SIG-M5 treated with dmso at 0.1 percent for 504 hours (cell line): ENCODE results near the gene OLFM2.
"Not testable (repeated sequence)": the region's sequence is repeated elsewhere in the genome, so short reads cannot be mapped to it uniquely, and the experiment has no call there.

Experiments
- DNase-seq: peaks from one replicate; lab custom pipeline; 2025; ENCODE audit not compliant: unreplicated experiment; lab: John Stamatoyannopoulos, UW

The OLFM2 gene

DNA sequence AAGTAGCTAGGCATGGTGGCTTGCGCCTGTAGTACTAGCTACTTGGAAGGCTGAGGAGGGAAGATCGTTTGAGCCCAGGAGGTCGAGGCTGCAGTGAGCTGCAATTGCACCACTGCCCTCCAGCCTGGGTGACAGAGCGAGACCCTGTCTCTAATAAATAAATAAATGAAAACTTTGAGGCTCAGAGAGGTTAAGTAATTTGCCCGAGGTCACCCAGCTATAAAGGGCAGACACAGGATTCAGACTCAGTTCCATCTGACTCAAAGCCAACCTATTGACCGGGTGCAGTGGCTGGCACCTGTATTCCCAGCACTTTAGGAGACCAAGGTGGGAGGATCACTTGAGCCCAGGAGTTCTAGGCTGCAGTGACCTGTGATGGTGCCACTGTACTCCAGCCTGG lies 7.4 kb upstream of the OLFM2 start:
- no peak for DNase-seq

DNA sequence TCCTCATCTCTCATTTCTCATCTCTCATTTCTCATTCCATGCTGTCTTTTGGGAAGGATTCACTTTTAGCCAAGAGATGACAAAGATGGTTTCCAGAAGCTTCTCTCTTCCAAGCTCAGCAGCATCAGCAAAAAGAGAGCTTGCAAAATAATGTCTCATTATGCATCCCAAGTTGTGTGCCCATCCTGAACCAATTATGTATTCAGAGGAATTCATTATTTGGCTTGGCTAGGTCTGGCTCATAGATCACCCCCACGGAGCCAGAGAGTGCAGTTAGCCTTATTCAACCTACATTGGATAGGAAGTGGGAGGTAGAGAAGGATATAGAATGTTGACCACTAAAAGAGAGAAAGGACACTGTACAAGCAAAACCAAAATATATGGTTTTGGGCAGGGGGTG lies 5.4 kb upstream of the OLFM2 start:
- no peak for DNase-seq

DNA sequence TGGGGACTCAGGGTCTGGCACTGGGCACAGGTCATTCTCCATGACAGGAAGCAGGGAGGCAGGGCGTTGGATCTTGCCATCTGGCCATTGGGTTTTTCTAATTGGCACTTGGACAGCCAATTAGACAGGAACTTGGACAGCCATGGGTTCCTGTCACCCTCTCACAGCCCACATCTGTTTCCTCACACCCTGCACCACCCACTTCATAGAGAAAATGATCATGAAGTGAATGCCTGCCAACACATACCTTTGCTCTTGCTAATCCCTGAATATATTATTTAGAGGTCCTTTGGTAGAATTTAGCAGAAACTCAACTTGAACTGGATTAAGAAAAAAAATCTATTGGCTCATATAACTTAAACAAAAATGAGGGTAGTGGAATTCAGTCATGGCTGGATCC lies 4.9 kb upstream of the OLFM2 start:
- no peak for DNase-seq

DNA sequence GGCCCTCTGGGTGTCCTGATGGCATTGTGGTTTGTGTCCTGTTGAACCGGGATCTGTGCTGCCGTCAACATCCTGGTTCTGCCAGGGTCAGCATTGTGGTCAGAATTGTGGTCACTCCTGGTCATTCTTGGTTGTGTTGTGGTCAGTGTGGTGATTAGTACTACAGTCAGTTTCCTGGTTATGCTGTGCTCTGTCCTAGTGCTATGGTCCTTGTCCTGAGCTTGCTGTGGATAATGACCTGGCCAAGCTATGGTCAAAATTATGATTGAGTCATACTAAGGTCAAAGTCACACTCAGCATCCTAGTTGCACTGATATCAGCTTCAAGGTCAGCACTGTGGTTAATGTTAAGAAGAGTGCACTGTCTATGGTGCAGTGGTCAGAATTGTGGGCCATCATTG lies 4.5 kb upstream of the OLFM2 start:
- no peak for DNase-seq

DNA sequence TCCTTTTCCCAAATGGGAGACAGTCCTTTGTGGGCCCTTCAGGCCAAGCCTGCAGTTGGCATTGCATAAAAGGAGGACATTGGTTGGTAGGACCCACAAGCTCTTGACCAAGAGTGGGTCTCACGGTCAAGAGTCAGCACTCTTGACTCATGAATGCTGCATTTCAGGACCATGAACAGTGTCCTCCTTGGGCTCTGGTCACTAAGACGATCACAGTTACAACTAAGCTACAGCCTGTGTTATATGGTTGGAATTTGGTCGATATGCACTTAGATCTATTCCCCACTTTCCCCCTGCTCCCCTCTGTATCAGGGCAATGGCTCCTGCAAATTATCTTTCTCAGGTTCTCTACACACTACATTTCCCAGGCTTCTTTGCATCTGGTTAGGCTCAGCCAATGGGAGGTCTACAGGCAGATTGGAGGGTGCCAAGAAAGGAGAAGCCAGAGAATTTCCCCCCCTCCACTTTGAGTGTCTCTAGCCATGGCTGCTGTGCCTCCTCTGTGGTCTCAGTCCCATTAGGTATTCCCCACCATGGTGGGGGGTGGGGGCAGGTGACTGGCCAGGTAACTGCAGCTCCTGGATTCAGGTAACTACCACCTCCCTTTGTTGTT lies 3.1 kb upstream of the OLFM2 start:
- no peak for DNase-seq

DNA sequence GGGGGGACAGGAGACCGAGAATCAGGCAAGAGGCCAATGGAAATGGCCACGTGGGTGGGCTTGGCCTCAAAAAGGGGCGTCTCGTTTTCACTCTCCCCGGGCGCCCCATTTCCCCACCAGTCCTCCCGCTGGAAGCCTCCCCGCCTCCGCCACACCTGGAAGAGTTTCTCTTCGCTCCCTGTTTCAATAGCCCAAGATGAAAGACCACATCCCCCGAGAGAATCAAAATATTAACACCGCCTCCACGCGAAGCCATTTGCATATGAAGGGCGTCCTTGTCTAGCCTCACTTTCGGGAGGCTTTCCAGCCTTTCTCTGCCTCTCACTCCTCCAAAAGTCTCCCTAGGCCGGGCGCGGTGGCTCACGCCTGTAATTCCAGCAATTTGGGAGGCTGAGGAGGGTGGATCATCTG lies 691 bp upstream of the OLFM2 start:
- DNase-seq, result no peak

DNA sequence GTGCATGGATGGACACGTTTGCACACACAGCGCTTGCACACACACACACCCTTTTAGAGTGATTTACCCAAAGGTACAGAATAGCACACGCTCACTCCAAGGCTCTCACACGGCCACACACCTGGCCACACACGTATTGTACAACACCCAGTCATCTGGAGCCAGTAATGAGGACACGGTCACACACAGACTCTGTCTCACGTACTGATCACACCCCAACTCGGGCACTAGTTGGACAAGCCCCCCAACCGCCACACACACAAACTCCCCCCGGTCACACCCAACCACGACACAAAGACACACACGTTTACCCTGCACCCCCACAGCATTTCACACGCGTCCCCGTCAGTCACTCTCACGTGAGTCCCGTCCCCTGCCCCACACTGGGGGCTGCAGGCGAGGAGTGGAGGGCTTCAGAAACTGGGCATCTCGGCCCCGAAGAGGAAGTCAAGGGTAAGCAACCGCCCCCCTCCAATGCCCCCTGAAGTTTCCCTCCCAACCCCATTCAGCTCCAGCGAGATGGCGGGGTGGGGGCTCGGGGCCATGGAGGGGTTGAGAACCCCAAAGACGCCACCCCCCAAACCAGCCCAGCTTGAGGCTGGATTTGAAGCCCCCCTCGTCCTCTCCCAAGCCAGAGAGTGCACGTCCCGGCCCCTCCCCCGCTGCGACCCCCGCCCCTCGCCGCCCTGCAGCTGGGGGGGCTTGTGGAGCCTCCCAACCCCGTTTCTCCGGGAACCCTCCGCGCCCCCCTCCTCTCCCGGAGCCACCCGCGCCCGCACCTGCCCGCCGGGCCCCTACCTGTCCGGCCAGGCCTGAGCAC lies 599 bp downstream of the OLFM2 start:
- no peak for DNase-seq

DNA sequence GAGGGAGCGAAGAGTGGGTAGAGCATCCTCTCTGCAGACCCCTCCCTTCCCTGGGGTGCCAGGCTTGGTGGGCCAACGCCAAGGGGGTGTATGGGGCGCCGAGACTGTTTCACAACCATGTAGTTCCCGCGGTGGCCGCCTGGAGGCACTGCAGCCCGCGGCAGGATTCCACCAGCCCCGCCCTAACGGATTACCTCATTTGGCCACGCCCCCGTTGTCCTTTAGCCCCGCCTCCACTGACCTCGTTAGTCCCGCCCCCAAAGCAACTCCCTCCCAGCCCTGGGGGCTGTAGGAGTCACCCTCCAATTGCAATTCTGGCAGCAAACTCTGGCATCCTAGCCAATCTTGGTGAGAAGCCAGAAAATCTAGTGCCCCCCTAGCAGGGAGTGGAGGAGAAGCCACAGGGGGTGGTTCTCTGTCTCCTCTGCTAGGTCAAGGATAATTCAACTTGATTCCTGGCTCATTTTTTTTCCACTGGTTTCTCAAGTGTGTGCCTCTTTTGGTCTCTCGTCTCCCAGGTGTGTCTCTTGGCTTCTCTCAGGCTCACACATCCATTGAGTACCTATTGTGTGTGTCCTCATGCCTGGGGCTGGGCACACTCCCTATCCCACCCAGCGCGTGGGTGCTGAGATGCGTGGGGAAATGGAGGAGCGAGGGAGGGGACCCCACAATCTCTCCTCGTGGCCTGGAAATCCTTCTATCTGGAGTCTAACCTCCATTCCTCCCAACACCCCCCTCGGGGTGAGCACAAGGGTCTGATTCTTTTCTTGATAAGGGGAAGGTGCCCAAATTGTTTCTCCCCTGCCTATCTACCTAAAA lies 2.0 kb downstream of the OLFM2 start:
- DNase-seq, result peak; percentile 33

DNA sequence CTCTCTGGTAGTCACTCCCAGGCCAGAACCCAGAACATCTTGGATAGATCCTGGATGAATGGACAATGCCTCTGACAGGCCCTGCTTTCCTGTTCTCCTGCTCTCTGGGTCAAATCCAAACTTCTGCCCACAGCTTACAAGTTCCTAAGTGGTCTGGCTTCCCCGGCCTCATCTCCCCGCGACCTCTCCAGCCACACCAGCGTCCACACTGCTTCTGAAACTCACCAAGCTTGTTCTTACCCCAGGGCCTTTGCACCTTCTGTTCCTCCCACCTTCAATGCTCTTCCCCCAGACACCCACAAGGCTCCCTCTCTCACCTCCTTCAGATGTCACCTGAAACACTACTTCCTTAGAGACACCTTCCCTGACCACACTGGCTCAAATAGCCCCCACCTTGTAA lies 3.5 kb downstream of the OLFM2 start:
- DNase-seq, result no peak

DNA sequence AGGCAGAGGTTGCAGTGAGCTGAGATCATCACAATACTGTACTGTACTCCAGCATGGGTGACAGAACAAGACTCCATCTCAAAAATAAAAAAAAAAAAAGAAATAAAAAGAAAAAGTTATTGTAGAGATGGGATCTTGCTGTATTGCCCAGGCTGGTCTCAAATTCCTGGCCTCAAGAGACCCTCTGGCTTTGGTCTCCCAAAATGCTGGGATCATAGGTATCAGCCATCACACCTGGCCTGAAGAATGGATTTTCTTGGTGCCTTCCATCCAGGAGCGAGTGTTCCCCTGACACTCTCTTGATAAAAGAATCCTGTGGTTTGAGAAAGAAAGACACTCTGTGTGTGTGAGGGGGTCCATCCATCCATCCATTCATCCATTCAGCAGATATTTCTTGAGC lies 4.7 kb downstream of the OLFM2 start:
- no peak for DNase-seq

DNA sequence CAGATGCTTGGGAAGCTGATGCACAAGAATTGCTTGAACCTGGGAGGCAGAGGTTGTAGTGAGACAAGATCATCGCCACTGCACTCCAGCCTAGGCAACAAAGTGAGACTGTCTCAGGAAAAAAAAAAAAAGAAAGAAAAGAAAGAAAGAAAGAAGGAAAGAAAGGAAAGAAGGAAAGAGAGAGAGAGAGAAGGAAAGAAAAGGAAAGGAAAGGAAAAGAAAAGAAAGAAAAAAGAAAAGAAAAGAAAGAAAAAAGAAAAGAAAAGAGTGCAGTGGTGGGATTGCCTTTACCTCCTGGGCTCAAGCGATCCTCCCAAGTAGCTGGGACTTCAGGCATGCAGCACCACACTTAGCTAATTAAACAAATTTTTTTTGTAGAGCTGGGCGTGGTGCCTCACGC lies 12.9 kb downstream of the OLFM2 start:
- DNase-seq, result no peak

DNA sequence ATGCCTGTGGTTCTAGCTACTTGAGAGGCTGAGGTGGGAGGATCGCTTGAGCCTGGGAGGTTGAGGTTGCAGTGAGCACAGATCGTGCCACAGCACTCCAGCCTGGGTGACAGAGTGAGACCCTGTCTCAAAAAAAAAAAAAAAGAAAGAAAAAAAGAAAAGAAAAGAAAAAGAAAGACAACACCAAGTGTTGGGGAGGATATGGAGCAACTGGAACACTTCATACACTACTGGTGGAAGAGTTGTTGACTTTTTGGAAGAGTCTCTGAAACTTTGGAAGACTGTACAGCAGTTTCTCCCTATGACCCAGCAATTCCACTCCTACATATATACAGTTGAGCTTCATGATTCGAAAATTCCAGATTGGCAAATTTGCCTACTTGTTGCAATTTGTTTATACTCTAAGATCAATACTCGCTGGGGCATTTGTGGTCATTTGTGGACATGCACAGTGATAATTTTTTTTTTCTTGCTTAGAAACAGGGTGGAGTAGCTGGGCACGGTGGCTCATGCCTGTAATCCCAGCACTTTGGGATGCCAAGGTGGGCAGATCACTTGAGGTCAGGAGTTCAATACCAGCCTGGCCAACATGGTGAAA lies 13.4 kb downstream of the OLFM2 start:
- not testable (repeated sequence) for DNase-seq

DNA sequence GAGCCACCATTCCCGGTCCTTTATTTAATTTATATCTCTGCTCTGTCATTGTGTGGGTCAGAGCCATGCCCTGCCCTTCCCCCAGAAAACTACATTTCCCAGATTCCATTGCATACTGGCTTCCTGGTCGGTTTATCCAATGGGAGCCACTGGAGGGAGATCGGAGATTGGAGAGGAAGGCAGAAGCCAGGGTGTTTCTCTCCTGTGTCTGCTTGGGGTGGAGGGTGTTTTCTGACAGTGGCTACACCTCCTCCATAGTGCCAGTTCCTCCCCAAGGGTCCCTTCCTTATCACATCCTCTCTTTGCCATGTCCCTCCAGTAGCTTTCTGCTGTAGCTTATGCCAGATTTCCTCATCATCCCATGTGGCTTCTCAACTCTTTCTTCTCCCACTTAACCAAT lies 19.0 kb downstream of the OLFM2 start:
- no peak for DNase-seq

DNA sequence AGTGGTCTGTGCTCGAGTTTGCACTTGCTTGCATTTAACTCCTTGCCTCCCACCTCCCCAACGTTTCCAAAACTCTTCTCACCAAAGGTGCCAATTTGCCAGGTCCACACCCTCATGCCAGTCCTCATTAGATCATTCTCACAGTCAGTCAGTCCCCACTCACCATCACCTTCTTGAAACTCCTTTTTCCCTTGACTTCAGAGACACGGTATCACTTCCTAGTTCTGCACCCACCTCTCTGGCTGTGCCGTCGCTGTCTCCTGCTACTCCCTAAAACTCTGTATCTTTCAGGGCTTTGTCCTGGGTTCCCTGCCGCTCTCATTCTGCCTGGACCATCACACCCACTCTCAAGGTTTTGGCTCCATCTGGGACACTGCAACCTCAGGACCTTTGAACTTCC lies 19.6 kb downstream of the OLFM2 start:
- DNase-seq, result peak; percentile 6

DNA sequence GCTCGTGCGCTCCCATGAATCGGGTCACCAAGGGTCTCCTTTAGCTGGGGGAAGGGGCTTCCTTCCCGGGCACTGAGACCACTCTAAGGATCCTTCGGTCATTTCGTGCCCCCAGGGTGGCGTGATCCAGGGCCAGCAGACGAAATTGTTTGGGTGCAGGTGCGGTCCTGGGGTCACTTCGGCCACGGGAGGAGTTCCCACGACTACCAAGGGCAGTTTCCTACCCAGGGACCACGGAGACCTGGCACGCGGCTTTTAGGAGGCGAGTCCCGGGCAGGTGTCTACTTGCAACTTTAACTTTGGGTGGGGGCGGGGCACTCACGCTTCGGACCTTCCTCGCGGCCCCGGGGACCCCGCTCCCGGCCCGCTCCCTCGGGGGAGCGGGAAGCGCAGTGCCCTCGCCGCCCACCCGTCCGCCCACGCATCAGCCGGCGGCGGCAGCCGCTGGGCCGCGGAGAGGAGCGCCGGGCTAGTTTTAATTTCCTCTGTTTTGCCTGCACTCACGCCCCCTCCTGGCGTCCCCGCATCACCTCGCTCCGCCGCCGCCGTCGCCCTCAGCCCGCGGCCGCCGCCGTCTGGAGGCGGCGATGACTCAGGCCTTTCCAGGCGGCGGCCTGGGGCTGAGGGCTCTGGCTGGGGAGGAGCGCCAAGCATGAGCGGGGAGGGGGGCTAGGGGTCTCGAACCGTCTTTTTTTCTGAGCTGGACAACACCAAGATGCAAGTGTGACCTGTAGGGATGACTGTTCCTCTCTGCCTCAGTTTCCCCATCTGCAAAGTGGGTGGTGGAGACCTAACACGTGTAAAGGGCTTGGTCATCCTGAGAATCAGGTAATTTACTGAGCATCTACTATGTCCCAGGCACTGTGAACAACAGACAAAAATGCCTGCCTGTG lies 21.8 kb downstream of the OLFM2 start:
- DNase-seq, result peak; percentile 68

DNA sequence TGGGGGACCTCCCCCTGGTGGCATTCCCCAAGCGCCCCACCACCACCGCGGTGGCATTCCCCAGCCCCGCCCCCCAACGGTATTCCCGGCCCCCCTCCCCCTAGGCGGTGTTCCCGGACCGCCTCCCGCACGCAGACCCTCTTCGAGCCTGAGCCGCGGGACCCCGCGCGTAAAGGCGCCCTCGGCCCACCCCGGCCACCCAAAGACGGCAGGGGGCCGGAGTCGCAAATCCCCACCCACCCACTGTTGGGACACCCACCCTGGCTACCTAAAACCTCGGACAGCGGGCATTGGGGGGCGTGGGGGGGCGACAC lies 22.4 kb downstream of the OLFM2 start:
- DNase-seq, result no peak

DNA sequence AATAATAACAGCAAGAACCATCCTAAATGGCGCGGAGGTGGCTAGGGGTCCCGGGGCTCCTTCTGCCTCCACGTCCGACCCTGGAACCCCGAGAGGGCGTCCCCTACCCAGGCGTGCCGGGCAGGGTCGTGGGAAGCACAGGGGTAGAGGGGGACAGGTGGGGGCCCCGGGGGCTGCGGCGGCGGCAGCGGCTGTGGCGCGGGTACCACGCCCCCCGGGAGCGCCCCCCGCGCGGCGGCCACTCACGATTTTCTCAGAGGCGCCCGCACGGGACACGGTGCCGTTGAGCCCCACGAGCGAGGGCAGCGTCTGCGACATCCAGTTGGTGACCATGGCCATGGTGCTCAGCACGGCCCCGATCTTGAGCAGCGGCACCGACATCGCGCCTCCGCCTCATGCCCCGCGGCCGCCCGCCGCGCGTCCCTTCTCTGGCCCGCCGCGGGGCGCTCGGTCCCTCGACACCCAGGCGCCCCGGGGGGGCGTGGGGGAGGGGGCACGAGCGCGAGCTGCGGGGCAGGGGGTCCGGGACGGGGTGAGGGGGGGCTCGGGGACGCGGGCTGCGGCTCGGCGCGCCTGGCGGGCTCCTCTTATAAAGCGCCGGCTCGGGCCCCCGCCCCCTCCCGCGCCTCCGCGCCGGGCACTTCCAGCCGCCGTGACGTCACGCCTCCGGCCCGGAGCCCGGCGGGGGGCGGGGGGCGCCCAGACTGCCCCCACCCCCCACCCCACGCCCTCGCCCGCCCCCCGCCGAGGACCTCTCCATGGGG lies 22.9 kb downstream of the OLFM2 start:
- no peak for DNase-seq

DNA sequence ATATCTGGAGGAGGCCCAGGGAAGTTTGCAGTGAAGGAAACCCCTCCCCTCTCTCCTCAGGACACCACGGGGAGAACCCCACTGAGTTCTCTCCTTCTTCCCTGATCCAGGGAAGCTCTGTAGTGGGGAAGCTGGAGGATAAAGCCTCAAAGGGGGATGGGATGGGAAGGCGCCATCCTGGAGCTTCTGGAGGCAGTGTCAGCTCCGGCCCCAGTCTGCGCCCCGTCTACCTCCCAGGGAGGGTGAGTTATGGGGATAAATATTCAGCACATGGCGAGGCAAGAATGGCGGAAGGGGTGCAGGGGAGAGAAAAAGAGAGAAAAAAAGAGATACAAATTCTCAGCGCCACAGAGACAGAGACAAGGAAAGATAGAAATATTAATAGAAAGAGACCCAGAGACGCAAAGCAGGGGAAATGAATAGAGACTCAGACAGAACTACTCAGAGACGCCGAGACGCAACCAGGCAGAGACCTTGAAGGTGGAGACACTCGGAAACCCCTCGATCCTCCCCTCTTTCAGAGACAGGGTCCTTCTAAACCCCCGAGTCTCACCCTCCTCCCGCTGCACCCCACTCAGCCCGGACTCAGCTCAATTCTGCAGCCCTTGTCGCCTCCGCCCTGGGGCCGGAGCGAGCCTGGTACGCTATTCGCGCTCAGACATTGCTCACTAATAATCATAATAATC lies 23.6 kb downstream of the OLFM2 start:
- no peak for DNase-seq

DNA sequence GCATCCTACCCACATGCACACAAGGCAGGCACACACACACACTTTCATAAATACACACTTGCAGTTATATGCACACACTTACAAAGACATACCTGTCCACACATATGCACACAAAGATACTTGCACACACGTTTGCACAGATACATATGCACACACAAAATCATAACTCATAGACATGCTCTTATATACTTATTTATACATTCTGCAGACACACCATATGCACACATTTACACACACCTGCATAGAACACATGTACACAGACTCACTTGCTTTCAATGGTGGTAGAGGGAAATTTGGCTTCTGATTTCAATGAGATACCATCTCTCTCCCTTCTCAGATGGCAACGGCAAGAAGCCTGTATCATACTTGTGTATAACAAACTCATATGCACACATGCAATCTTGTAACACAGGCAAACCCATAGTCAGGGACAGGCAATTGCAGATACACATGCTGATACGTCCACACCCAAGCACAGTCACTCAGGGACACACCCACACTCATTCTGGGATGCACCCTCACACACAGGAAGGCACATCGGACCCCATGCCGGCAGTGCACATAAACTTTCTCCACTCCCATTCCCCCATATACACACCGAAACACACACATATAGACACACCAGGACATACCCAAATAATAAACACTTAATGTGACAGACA lies 24.7 kb downstream of the OLFM2 start:
- no peak for DNase-seq
